Activated CD4-positive, CD25-positive, alpha-beta regulatory T cell (primary cell): ENCODE results near the gene P2RY2.

Experiments
- DNase-seq, 4 experiments: peaks; one replicate each; lab custom pipeline; 2025; lab: John Stamatoyannopoulos, UW

P2RY2 gene

DNA sequence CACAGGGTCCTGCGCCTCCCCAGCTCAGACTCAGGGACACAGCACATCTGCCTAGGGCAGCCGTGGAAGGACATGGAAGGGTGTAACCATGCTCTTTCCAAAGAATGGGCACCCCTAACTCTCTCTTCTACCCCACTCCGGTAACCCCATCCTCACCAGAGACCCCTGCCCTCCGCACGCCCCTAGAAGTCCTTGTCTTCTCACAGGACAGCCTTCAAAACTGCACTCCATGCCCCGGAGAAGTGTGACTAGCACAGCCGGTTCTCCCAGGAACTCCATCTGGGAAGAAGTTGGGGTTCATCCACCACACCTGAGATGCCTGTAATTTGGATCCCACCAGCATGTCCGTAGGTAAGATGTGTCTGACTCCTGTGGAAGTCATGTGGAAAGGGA lies 25.0 kb downstream of the P2RY2 start:
- no peak for DNase-seq

DNA sequence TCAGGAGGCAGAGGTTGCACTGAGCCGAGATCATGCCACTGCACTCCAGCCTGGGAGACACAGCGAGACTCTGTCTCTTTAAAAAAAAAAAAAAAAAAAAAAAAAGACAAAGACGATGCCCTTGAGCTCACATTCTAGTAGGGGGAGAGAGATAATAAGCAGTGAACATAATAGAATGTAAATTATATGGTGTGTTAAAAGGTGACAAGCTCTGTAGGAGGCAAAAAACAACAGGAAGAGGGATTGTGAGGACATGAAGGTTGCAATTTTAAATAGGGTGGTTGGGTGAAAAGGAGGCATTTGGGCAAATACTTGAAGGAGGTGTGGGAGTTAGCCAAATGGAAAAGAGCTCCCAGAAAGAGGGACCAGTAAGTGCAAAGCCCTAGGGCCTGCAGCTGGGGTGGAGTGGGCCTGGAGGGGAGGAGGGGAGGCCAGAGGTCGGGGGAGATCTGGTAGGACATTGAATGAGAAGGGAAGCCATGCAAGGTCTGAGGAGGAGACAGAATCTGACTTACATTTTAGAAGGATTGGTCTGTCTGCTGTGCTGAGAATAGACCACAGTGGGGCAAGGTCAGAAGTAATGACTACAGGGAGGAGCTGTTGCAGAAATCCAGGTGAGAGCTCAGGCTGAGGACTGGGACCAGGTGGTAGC lies 26.6 kb downstream of the P2RY2 start:
- no peak for DNase-seq

DNA sequence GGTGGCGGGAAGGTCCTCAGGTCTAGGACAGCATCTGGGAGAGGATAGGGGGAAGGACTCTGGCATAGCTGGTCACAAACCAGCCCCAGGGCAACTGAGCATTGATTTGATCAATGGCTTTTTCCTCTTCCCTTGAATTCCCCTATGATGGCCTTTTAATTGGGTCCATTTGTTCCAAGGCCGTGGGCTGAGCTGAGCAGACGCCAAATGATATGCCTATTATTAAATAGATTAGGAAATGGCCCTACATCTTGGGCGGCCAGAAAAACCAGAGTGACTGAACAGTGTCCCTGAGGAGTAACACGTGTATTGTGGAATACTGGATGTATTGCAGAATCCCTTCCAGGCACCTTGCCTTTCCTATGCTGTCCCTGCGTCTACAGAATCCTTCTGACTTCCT lies 27.4 kb downstream of the P2RY2 start:
- DNase-seq = no peak

DNA sequence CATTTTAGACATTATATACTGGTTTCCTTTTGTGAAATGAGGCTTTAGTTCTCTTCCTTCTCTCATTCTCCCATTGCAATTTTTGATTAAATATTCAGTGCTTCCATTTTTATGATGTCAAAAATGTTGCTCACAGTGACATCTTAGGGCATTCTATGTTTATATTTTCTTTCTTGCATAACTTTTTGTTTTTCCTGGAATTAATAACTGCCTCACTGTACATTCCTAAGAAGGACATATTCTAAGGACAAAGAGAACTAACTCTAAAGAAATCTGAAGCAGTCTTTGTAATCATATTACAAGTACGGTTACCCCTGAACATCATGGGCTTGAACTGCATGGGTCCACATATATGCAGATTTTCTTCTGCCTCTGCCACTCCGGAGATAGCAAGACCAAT lies 28.2 kb downstream of the P2RY2 start:
- DNase-seq = no peak

DNA sequence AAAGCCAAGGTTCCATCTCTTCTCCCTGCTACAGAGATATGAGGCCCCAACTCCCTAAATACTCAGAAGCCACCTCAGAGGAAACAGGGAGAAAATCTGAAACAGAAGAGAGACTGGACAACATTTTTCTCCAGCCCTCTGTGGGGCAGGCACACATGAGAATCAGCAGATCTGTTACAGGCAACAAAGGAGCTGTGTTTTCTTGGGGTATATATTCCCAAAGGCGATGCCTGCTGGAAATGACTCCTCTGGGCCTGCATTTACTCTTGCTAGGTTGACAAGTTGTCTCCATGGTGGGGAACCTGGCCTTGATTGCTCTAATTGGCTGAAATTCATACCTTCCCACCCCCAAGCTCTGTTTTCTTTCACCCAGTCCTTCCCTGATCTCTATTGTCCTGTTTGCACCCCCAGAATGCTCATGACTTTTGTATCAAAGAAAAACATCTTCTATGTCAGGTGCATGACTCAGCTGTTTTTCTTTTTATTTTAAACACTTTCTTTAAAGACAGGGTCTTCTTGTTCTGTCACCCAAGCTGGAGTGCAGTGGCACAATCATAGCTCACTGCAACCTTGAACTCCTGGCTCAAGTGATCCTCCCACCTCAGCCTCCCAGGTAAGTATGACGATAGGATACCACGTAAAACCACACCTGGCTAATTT lies 30.6 kb downstream of the P2RY2 start:
- no peak for DNase-seq

DNA sequence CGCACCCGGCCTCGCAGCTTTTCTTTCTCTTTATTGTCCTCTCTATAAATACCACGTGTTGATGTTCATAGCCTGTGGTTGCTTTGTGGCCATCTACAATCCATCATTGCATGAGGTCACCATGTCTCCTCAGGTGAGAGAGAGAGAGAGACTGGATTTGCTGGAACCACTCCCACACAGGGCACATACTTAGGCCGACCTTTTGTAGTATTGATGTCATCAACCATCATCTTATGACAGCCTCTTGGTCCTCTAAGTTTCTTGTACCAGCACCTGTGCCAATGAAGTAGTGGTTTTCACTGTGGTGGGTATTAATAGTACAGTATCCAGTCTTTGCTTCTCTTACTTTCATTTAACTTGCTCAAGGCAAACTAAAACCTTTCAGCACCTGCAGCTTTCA lies 31.2 kb downstream of the P2RY2 start:
- DNase-seq = no peak

DNA sequence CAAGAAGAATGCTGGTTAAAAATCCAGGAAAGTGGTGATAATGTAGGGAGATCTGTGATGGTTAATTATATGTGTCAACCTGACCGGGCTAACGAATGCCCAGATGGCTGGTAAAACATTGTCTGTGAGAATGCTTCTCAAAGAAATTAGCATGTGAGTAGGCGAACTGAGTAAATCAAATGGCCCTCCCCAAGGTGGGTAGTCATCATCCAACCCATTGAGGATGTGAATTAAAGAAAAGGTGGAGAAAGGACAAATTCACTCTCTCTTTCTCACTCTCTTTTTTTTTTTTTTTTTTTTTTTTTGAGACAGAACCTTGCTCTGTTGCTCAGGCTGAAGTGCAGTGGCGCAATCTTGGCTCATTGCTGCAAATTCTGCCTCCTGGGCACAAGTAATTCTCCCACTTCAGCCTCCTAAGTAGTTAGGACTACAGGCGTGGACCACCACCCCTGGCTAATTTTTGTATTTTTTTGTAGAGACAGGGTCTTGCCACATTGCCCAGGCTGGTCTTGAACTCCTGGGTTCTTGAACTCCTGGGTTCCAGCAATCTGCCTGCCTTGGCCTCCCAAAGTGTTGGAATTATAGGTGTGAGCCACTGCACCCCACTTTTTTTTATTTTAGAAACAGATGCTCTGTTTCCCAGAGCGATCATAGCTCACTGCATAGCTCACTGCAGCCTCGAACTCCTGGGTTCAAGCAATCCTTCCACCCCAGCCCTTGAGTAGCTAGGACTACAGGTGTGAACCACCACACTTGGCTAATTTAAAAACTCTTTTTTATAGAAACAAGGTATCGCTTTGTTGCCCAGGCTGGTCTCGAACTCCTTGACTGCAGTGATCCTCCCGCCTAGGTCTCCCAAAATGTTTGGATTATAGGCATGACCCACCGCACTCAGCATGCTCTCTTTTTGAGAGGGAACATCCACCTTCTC lies 32.0 kb downstream of the P2RY2 start:
- DNase-seq = no peak

DNA sequence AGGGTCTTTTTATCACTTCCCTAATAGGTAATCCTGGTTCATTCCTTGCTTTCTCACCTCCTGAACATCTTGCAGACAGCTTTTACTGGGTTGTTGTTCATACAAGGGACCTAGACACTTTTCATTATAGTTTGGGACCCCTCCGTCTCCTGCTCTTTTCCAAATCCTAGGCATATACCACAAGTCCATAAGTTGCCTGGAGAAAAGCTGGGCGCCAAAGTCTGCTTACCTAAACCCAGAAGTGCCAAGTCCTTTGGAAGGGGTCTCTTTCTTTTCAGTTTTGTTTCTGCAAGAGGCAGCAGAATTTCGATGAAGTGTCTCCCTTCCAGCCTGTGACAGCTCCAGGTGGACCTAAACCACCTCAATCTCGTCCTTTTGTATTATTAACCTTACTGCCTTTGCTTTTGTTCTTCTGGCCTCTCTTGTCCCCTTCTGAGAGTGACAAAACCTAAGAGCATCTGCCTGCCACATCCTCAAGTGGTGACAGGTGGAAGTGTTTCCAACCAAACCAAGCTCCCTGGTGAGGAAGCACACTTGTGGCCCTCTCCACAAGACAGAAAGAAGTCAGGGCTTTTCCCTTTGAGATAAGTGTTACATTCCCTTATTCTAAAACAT lies 34.6 kb downstream of the P2RY2 start:
- DNase-seq = no peak

DNA sequence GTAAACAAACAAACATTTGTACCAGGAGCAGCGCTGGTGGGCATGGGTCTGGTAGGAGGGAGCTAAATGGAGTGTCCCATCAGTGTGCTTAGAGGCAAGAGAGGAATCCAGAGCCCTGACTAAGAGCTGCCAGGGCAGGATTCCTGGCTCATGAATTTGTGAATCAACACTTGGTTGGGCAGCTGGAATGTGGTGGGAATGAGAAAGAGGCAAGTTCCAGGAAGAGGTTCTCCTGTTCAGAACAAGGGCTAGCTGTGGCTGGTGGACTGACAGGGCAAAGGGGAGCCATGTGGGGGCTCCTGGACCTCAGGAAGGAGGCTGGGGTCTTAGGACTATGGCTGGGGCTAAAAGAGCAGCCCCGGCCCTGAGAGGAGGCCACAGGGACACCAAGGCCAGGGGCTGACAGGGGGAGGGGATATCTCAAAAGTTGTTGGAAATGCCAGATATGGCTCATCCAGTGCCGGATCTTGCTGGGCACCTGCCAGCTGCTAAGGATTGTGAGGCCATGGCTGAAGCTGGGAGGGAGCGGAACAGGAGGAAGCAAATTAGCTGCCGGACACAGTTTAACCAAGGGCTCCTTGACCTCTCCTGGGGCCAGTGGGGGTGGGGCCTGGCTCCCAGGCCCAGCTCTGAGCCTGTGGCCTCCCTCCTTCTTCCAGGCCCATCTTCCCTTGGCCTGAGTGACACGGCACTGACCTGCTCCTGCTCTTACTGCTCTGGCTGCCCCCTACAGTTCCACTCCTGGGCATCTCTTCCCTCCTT lies 39.4 kb downstream of the P2RY2 start:
- no peak for DNase-seq

DNA sequence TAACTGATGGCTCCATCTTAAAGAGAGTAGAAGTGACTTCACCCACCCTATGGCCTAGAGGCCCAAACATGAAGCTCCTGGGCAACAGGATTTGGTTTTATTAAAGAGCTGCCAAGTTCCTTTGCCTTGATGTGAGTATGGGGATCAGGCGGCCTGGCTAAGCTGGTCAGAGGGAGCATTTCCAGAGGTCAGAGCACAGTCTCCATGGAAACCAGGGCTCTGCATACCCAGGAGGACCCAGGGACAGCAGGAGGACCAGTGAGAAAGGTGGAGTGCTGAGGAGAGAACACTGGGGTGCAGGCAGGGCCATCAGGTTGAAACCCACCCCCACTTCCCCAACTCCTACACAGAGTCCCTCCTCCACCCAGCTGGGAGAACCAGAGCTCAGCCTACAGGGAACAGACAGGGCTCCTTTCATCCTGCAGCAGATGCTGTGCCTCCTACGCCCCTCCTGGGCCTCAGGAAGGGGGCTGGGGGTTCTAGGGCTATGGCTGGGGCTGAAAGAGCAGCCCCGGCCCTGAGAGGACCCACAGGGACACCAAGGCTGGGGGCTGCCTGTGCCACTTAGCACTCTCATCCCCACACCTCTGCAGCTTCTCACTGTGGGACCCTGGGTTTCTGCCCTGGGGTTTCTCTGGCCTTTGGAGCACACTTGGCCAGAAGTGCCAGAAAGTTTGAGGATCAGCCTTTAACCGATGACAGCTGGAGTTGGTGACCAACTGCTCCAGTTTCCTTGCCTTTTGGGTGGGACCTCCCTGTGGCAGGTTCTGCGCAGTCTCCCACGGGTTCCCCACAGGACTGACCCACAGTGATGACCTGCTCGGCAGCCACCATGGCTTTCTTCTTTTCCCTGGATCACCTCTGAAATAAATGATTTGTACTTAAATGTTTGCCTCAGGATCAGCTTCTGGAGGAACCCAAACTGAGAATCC lies 40.3 kb downstream of the P2RY2 start:
- no peak for DNase-seq

DNA sequence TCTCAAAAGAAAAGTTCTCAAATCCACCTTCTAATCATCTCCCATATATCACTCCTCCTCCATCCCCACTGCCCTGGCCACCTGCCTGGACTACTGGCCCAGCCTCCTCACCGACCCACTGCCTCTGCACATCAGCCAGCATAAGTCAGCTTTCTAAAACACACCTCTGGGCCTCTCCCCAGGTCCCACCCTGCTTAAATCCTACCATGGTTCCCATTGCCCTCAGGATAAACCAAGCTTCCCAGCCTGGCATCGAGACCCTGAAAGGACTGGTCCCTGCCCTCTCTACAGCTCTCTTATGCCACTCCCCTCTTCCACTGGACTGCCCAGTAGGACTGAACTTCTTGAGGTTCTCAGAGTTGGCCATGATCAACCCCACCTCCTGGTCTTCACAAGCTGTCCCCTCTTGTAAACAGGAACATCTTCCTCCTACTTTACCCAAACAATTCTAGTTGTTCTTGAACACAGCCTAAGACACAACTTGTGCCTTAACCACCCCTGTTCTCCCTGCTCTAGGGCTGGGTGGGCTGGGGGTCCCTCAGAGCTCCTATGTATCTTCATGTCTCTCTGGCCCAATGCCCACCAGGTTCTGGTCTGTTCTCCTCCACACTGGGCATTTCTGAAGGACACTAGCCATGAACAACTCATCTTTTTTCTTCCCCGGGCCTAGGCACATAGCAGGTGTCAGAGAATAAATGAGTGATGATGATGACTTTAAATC lies 41.5 kb downstream of the P2RY2 start:
- no peak for DNase-seq

DNA sequence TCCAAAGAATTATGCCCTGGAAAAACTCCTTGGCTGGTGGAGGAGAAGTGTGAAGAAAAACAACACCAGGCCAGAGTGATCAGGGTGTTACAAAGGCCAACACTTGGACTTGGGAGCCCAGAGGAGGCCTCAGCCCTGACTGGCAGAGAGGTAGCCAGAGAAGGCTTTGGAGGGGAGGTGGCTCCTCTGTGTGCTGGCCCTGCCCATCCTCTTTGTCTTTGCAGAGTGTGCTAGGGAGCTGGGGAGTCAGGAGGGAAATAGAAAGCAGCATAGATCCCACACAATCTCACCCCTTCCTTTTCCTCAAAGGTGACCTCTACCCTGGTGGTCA lies 42.0 kb downstream of the P2RY2 start:
- DNase-seq = no peak

DNA sequence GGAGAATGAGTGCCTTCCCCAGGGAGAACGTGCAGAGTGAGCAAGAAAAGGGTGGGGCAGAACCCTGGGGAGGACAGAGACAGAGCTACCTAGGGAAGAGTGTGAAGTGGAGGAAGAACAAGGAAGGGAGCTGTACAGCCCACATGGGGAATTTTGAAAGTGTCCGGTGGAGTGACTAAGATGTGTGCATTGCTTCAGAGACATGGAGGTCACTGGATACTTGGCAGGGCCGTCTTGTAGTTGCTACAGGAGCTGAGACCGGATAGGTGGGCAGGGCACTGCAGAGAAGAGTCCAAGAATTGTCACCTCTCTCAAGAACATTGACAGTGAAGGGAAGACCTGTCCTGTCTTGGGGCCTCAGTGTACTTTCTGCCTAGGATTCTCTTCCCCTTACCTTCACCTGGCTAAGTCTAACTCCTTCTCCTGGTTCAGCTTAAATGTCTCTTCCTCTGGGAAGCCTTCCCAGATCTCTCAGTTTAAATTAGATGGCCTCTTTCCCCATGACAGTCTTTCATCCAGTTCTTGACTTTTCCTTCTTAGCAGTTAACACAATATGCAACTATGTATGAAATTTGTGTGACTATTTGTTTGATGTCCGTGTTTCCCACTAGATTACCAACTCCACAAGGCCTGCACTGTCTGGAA lies 44.9 kb downstream of the P2RY2 start:
- no peak for DNase-seq

DNA sequence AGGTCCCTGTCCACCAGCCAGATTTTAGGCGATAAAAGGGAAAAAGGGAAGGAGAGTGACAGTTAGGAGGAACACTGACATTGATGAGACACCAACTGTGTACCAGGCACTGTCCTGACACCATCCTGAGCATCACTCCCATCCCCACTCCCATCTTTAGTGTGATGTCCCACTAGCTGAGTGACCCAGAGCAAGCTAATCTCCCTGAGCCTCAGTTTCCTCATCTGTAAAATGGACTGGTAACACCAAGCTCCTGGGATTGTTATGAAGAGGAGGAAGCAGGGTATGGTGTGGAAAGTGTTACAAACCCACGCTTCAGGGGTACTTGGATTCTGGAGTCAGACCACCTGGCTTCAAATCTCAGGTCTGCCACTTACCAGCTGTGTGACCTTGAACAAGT lies 45.6 kb downstream of the P2RY2 start:
- no peak for DNase-seq

DNA sequence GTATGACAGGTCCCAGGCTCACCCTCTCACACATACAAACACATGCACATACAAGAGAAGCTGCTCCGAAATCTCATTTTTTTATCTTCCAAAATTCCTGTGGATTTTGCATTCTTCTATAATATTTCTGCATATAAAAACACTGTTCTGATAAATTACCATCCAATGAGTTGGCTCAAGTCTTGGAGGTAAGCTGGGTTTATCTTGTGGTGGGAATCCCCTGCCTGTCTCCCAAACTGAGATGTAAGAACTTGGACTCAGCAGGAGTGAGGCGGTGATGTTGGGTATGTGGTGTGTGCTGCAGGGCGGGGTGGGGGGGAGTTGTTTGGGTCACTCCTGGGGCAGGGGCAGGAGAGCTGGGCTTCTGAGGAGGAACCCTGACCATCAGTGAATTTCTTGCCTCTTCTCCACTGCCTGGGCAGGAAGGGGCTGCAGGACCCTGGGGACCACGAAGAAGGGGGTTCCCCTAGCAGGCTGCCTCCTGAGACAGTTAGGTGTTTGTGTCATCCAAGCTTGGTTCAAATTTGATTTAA lies 47.3 kb downstream of the P2RY2 start:
- DNase-seq = no peak

DNA sequence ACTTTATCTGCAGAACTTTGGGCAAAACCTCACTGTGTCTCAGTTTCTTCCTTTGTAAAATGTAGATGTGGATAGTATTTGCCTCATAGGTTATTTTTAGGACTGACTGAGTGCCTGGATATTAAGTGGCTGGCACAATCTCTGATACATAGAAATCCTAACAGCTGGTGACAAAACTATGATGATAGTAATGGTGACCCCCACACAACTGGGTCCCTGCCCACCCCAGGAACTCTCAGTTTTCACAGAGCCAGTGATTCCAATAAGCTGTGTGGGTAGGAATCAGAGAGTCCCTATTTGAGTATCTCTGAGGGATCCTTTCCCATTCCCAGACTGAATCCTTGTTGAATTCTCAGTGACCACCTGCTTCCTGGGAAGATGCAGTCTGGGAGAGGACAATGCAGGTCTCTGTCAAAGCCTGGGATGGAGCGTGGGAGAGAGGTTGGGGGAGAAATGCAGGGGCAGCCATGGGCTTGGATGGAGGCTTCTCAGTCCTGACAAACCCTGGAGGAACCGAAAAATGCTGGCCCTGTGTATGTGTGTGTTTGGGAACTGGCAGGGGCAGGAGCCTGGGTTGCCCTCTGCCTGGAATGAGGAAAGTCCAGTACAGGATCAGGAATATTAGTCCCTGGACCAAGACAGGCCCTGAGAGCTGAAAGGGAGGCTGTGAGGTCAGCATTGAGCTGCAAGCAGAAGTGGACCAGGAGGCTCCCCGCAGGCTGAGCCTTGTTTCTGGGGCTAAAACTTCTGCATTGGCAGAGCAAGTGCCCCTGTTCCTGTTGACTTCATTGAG lies 48.0 kb downstream of the P2RY2 start:
- no peak for DNase-seq

DNA sequence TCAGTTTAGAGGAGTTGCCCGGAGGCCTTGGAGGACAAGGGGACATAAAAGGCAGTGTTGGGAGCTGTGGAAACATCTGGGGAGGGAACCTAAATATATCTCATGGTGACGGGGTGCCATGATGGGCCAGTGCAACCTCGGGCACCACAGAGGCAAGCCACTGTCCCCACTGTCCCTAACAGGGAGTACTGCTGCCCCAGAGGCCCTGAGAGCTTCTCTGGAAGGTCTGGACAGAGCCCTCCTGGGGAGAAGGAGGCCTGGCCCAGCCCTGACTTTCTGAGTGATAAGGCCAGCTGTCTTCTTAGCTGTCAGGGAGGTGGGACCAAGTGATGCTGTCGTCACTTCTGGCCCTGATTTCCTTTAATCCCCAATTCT lies 48.6 kb downstream of the P2RY2 start:
- DNase-seq = no peak

DNA sequence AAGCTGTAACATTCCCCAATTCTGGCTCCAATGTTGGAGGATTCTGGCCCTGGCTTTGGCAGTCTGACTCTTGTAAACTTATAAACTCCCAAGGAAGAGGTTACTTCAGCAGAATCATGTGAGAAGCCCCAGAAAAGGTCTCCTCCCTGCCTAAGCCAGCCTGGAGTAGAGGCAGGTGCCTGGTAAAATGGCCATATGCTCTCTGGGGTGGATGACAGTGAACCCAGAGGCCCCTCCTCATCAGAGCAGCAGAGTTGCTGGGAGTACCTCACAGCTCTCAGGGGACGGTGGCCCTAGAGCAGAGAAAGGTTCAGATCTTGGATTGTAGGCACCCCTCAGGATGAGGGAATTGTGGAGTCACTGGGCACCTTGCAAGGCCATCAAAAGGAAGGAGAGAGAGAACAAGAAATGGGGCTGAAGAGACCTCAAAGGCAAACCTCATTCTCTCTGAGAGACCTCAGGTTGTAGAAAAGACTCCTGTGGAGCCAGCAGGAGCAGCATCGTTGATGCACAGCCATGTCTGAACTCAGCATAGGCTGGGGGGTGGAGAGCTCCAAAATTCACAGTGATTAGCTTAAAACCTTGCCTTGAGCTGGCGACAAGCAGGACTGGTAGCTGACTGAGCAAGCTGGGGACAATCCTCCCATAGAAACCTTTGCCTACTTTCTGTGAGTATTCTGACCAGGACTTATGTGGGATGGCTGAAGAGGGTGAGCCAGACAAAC lies 49.2 kb downstream of the P2RY2 start:
- no peak for DNase-seq
